Muscle of leg (tissue), 11 donors: Measurements from ENCODE around the gene SLC45A1. TPM values are rescaled to one million over a fixed set of nuclear protein-coding genes. Genes with fewer than 3 reads are reported as not detected.

Experiments used
- DNase-seq: peaks from one replicate; pipeline ENCODE4 v3.0.0; 2013
- H3K27ac ChIP-seq: one replicate; pipeline ENCODE4 v1.5.1; 2013; ENCODE audit warnings: mild to moderate bottlenecking, low read length, control low read depth
- H3K27me3 ChIP-seq: one replicate; pipeline ENCODE4 v1.6.1; 2013; ENCODE audit warnings: low read length; ENCODE audit not compliant: control insufficient read depth, insufficient read depth
- H3K36me3 ChIP-seq: one replicate; pipeline ENCODE4 v1.6.1; 2013; ENCODE audit warnings: low read length; ENCODE audit not compliant: control insufficient read depth, insufficient read depth
- H3K4me1 ChIP-seq: one replicate; pipeline ENCODE4 v1.6.1; 2013; ENCODE audit warnings: low read length; ENCODE audit not compliant: control insufficient read depth, insufficient read depth
- H3K4me3 ChIP-seq: one replicate; pipeline ENCODE4 v1.5.1; 2013; ENCODE audit warnings: low read length, control low read depth
- H3K9me3 ChIP-seq: replicated peaks from 2 replicates; pipeline ENCODE4 v1.6.1; 2013; ENCODE audit warnings: low read depth, low read length; ENCODE audit not compliant: control insufficient read depth
- WGBS: methylation state at CpG from one replicate; pipeline ENCODE4 v1.1.5; 2013; ENCODE audit warnings: missing lambda C conversion rate; ENCODE audit not compliant: insufficient coverage; 5-methylcytosine and 5-hydroxymethylcytosine counted together
- polyA plus RNA-seq, 8 donors: library from polyadenylated mRNA; unstranded; fragments of 120-200 nt; gene quantifications; one replicate each; pipeline versions ENCODE4 v1.2.1 to v1.2.3, GENCODE V29; 2013; ENCODE audit warnings: inconsistent platforms in 1 of 8, low replicate concordance in 1 of 8; ENCODE audit not compliant: insufficient read length in 8 of 8, insufficient read depth in 1 of 8
- total RNA-seq: library from RNA; stranded (reverse); fragments of 120-200 nt; gene quantifications from one replicate; pipeline ENCODE4 v1.2.4, GENCODE V29; 2013

SLC45A1 gene
- total and polyA plus RNA-seq, 9 donors, result 0.35 to 1.9 (median 0.82) TPM

DNA sequence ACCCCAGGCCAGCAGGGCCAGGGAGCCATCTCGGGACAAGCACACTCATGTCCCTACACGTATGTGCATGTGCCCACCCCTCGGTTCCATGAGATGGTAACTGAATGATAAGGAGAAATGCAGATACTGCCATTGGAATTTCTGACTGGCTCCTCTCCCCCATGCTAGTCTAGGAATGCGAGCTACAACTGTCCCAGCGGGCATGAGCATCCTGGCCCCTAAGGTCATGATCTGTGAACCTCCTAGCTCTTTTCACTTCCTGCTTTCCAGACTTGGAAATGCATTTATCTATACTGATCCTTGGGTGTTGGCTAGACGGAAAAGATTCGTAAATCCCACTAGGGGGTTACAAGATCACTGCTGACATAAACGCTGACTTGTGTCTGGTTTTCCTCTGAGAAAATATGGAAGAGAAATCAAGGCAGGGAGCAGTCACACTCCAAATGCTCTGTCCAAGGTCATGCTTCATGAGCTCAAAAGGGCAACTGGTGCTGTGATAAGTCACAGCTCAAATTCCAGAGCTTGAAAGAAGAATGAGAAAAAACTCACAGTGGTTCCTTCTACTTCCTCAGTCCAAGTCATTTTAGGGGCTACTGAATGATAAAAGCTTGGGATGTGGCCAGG, 49.8 kb downstream of the SLC45A1 start:
- Histone ChIP-seq H3K9me3 (no peaks in the 10 kb centered on the region), H3K4me1 (peaks cover 68% of the 10 kb centered on the region), H3K36me3 (peaks cover 39% of the 10 kb centered on the region), H3K27me3 (no peaks in the 10 kb centered on the region), H3K4me3 (no peak overlapping the region), H3K27ac (no peak overlapping the region)
- 62% methylated on average over 2 of the region's 8 CpGs for WGBS
- no peak for DNase-seq

DNA sequence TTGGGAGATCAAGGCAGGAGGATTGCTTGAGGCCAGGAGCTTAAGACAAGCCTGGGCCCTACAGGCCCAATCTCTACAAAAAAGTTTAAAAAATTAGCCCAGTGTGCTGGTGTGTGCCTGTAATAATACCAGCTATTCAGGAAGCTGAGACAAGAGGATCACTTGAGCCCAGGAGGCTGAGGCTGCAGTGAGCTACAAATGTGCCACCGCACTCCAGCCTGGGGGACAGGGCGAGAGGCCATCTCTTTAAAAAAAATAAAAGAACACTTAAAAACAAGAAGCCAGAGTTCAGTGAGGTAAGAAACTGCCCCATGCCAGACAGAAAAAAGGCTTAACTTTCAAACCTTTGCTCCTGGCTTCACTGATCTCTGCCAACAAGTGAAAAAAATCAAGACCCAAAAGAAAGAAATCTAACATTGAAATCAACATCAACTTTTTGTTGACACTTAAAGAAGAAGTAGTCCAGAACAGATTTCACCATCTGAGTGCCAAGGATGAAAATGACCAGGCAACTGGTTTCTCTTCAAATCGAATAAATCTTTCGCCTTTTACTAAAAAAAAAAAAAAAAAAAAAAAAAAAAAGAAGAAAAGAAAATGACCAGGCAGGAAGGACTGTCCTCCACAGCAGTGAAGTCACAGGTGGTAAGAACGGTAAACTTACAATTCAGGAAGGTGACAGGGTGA, 51.2 kb downstream of the SLC45A1 start:
- no peaks in the 10 kb centered on the region for H3K27me3 ChIP-seq
- H3K4me1 ChIP-seq, result peaks cover 68% of the 10 kb centered on the region
- no CpG with 5 or more reads among the region's 5 CpGs for WGBS
- no peaks in the 10 kb centered on the region for H3K9me3 ChIP-seq
- H3K36me3 ChIP-seq, result peaks cover 26% of the 10 kb centered on the region
- DNase-seq, result no peak
- no peak overlapping the region for H3K4me3 ChIP-seq
- no peak overlapping the region for H3K27ac ChIP-seq

DNA sequence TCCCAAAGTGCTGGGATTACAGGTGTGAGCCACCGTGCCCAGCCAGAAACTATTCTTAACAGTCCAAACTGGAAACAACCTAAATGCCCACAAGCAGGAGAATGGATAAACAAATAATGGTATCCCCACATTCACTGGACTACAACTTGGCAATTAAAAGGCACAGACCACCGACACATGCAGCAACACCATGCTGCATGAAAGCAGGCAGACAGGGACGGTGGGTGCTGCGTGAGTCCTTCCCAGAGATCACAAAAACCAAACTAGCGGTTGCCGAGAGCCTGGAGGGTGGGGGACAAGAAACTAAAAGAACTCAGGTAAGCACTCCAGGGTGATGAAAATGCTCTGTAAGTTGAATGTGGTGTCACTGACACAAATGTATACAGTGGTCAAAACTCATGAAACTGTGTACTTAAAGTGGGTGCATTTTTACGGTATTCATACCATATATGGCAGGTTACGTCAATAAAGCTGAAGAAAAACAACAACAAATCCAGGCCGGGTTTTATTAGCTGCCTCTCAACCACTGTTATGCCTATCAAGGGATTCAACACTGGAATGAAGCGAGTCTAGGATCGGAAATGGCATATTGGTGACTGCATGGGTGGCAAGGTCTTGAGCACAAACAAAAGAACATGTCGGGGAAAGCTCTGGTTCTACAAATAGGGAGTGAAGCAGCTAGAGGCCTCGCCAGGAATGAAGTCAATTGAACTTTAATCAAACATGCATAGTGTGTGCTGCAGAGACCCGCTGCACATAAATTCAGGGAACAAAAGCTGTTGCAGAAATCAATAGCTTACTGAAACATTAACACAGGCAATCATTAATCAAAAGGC, 52.4 kb downstream of the SLC45A1 start:
- H3K4me3 ChIP-seq, result no peak overlapping the region
- no peaks in the 10 kb centered on the region for H3K27me3 ChIP-seq
- H3K4me1 ChIP-seq, result peaks cover 68% of the 10 kb centered on the region
- peak overlapping the region; percentile 94 for H3K27ac ChIP-seq
- peak; percentile 71 for DNase-seq
- 25% methylated on average over 4 of the region's 14 CpGs for WGBS
- H3K36me3 ChIP-seq, result peaks cover 20% of the 10 kb centered on the region
- H3K9me3 ChIP-seq, result no peaks in the 10 kb centered on the region

DNA sequence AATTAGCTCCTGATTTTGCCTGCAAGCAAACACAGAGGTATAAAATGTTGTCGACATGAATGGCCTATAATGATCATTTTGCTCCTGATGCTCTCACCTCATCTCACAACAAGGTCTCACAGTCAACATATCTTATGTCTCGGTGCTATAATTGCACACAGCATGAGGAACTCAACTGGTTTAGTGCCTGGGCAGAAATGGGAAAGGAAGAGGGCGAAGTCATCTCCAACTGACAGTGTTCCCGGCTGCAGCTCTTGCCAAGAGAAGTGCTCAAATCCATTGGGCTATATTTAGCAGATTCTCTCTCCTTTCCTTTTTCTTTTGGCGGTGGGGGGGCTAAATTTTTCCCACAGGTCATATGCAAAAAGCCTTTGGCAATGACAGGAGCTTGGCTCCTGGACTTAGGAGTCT, 53.0 kb downstream of the SLC45A1 start:
- no peaks in the 10 kb centered on the region for H3K9me3 ChIP-seq
- peaks cover 15% of the 10 kb centered on the region for H3K36me3 ChIP-seq
- H3K27me3 ChIP-seq, result no peaks in the 10 kb centered on the region
- peak; percentile 93 for DNase-seq
- 0% methylated on average over 2 of the region's 5 CpGs for WGBS
- H3K4me3 ChIP-seq, result no peak overlapping the region
- H3K27ac ChIP-seq, result peak overlapping the region; percentile 94
- peaks cover 64% of the 10 kb centered on the region for H3K4me1 ChIP-seq

DNA sequence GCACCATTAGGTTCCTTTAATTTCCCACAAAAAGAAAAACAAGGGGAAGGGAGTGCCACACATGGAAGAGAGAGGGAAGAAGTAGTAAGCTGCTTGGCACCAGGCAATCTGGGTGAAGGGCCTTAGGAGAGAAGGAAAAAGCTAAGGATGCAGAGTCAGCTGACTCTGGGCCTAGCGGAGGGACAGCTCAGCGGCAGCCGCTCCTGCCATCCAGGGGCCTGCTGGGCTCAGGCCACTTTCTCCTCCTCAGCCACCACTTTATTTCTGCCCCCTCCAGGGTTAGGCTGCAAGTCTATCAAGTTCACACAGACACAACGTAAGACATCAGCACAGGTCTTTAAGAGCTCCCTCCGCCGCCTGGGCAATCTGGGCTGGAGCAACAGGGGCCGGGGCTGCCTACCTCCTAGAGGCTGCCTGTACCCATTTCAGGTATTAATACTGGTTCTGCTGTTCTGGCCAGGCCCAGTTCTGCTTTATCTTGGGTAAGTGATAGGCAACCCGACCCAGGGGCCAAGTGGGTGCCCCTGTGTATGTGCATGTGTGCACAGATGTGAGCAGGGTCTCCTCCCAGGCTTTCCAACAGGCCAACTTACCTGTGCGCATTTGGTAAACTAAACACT, 53.6 kb downstream of the SLC45A1 start:
- Histone ChIP-seq H3K27me3 (no peaks in the 10 kb centered on the region), H3K4me3 (no peak overlapping the region), H3K9me3 (no peaks in the 10 kb centered on the region), H3K4me1 (peaks cover 67% of the 10 kb centered on the region), H3K27ac (peak overlapping the region; percentile 94), H3K36me3 (peaks cover 9% of the 10 kb centered on the region)
- no peak for DNase-seq
- WGBS, result 51% methylated on average over 2 of the region's 9 CpGs

DNA sequence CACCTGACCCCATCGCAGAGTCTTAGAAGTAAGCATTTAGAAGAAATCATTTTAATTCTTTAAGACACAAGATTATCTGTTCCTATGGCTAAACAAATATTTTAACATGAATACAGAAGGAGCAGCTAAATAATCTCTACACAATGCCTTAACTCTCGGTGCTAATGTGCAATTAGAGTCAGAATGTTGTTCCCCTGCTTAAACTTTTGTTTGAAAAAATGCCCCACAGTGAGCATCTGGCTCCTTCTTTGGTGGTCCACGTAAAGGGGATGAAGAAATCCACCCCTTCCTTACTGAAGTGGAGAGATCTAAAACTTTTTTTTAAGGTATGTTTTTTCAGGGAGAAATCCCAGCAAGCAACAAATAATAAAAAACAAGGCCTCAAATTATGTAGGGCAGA, 55.2 kb downstream of the SLC45A1 start:
- no peak for DNase-seq
- H3K27me3 ChIP-seq, result no peaks in the 10 kb centered on the region
- peak overlapping the region; percentile 94 for H3K27ac ChIP-seq
- H3K36me3 ChIP-seq, result peaks cover 5% of the 10 kb centered on the region
- no peak overlapping the region for H3K4me3 ChIP-seq
- H3K9me3 ChIP-seq, result no peaks in the 10 kb centered on the region
- H3K4me1 ChIP-seq, result peaks cover 60% of the 10 kb centered on the region
- no CpG with 5 or more reads among the region's 3 CpGs for WGBS

DNA sequence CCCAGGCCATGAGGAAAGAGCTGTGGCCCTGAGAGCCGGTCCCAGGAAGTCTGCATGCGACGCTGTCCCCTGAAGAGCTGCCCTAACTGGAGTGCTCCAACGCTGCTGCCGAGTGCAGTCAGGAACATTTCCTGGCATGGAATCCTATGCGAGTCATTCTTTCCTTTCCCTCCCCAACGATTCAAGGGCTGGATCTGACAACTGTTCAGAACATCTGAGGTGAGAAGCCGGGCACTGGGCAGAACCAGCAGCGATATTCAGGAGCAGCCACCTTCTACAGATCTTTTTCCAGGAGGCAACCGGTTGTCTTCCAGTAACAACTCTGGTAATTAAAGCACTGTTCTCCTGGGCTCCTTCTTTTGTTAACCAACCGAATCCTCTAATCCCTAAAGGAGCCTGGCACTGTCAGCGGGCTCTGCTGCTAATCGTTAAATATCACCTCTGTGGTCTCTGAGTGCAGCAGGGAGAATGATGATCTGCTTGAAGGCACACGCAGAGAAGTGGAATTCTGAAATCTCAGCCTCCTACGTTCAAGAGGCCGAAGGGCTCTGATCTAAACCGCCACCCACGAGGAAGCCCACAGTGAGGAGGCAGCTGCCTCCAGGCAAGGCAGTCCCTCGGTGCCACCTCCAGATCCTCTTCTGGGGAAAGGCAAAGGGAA, 55.8 kb downstream of the SLC45A1 start:
- Histone ChIP-seq H3K36me3 (peaks cover 5% of the 10 kb centered on the region), H3K27ac (peak overlapping the region; percentile 94), H3K4me3 (no peak overlapping the region), H3K4me1 (peaks cover 66% of the 10 kb centered on the region), H3K27me3 (no peaks in the 10 kb centered on the region), H3K9me3 (no peaks in the 10 kb centered on the region)
- DNase-seq, result peak; percentile 97
- 17% methylated on average over 16 of the region's 19 CpGs for WGBS

DNA sequence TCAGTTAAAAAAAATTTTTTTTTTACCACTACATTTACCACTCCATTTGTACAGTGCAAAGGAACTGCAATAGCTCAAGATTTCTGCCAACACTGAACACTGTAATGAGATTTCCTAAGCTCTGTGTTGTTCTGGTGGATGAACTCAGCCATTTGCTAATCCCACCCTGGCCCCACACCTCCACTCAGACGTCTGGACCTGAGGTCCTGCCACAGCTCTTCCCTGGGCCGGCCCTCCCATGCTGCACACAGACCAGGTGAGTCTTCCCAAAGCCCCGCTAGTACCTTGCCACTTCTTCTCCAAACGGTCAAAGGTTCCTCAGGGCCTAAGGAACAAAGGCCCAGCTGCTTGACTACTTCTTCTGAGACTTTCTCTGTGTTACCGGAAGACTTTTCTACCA, 56.4 kb downstream of the SLC45A1 start:
- no peak for DNase-seq
- Histone ChIP-seq H3K4me1 (peaks cover 72% of the 10 kb centered on the region), H3K9me3 (no peaks in the 10 kb centered on the region), H3K4me3 (no peak overlapping the region), H3K27ac (peak overlapping the region; percentile 94), H3K27me3 (no peaks in the 10 kb centered on the region), H3K36me3 (peaks cover 5% of the 10 kb centered on the region)
- WGBS, result 54% methylated on average over 5 of the region's 5 CpGs

DNA sequence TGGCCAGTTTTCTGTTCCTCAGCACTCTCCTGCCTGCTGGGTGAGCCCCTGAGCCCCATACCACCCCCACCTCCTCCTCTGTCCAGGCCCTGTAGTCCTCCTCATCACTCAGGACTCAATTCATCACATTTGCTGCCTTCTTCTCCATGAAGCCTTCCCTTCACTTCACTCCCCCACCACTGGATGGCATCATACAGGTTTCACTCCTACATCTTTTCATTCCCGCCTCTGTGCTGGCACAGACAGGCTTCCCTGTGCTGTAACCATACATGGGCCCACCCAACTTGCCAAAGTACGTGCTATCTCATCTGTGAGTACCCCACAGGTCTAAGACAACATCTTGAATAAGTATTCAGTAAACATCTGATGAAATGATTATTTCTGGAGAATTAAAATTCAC, 56.9 kb downstream of the SLC45A1 start:
- peak overlapping the region; percentile 94 for H3K27ac ChIP-seq
- H3K27me3 ChIP-seq, result no peaks in the 10 kb centered on the region
- no peak overlapping the region for H3K4me3 ChIP-seq
- peaks cover 5% of the 10 kb centered on the region for H3K36me3 ChIP-seq
- no peak for DNase-seq
- H3K4me1 ChIP-seq, result peaks cover 77% of the 10 kb centered on the region
- WGBS, result no CpG with 5 or more reads among the region's 2 CpGs
- no peaks in the 10 kb centered on the region for H3K9me3 ChIP-seq
